T-helper 2 cell (primary cell): ENCODE results near the gene POLR1A.

Experiments
- DNase-seq, 5 experiments: peaks; one replicate each; pipeline versions ENCODE4 v3.0.0 to v3.0.0-alpha.2; 2012 to 2022

The POLR1A gene

GRCh38 chr2:86064006-86064405, 41.7 kb downstream of the POLR1A start:
- DNase-seq = no peak

DNA sequence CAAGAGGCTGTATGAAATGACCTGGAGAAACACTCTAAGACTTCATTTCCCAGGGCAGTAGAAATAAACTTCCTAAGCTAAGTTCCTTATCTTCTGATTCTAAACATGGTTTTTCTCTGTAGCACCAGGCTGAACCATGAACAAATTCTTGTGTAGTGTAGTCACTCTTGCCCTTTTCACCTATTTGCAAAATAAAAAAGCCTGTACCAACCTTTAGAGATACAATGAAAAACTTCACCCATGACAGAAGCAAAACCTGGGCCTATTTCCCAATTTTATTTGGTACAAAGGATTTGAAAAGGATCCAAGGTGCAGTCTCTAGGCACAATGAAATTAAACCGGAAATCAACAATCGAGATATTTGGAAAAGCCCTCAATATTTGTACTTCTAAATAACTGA, 43.6 kb downstream of the POLR1A start:
- no peak for DNase-seq

GRCh38 chr2:86056590-86057331, 48.9 kb downstream of the POLR1A start:
- no peak for DNase-seq

DNA sequence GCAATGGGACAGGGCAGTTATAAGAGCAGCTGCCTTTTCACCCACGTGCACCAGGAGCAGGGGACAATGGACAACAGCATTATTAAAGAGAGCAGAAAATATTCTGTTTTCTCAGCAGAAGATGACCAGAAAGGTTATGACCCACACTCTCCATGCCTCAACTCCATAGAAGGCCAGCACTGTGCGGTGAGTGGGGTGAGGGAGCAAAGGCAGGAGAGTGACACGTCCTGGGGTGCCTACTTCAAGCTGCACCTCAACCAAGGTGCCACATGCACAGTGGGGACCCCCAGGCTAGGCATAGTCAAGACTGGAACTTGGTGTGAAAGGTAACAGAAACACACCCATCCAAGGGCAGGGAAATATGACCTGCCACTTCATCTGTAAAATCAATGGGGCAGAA, 50.4 kb downstream of the POLR1A start:
- no peak for DNase-seq

DNA sequence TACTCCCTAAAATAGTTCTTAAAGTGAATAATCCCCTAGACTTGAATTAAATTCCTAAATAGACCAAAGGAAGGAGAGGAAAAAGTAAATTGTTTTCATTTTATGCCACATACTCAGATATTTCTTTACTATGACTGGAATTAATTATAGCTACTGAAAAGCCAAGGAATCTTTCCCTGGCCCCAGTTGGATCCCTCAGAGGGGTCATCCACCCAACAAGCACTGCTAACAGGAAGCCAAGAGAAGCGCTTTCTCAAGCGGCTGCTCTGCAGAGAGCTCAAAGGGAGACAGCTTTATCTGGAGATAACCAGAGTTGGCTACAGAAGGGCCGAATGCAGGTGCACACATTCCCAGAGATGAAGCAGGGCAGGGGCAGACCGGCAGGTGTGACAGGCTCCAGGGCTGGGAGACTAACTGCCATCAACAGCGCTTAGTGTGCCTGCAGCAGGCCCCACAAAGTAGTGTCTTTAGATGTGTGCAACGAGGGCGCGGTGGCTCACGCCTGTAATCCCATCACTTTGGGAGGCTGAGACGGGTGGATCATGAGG, 51.1 kb downstream of the POLR1A start:
- DNase-seq = no peak

GRCh38 chr2:86053166-86053565, 52.5 kb downstream of the POLR1A start:
- DNase-seq = no peak

- no peak for DNase-seq
Measured at GRCh38 chr2:86052676-86053075, 53.0 kb downstream of the POLR1A start.

DNA sequence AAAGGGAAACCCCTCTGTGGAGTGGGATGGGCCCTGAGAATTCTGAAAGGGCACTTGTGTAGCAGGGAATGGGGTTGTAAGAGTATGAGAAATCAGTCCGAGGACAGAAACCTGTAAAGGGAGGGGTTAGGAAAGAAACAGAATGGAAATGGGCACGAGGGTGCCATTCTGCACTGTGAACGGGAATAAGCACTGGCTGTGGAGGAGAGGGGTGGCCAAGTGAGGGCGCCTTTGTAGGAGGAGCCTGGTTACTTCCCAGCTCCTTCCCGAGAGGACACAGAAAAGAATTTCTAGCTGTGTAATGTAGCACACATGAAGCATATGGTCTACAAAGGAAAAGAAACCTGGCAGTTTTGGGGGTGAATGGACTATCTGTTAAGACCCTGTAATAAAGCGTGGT, 53.4 kb downstream of the POLR1A start:
- no peak for DNase-seq

DNA sequence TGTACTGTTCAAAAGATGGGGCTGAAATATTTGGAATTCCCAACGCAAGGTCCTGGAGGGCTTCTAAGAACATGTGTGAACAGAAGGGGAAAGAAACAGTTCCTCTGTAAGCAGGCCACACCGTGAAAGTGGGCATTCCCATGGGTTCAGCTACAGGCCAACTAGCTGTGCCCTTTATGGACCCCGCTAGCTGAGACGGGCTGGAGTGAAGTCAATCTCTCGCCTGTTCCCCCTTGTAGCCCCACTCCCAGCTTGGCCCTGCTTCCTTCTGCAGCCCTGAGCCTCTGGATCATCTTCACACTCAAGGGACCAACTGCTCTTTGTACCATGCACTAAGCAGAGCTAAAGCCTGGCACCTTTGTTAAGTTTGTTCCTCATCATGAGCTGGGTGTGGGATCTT, 55.4 kb downstream of the POLR1A start:
- DNase-seq = no peak

DNA sequence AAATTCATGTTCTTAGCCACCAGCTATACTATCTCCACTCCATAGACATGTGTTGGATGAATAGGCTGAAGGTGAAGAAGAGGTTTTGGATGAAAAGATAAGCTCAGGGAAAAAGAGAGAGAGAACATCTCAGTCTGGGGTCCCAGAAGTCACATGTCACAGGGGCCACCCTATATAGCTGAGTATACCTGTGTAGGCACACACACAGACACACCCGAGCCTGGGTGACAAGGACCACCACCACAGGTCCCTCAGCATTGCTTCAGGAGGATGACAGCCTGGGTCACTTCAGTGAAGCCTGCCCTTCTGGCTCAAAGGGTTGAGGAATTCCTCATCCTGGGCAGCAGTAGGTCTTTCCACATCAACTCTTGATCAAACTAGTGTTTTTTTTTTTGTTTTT, 56.2 kb downstream of the POLR1A start:
- no peak for DNase-seq

- no peak for DNase-seq
Measured at GRCh38 chr2:86048888-86049287, 56.8 kb downstream of the POLR1A start.

DNA sequence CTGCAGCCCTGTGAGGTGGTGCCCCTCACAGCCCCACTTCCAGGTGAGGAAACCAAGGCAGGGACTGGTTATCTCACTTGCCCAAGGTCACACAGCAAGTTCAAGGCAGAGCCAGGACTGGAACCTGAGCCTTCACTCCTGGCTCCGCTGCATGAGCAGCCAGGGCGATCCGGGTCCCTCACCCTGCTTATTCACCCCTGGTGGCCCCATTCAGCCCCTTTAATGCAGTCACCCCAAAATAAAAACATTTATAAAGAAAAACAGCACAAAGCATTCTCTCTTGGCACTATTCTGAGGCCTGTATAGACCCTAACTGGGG, 57.3 kb downstream of the POLR1A start:
- DNase-seq = no peak

- no peak for DNase-seq
Measured at GRCh38 chr2:86047575-86048382, 57.9 kb downstream of the POLR1A start.

DNA sequence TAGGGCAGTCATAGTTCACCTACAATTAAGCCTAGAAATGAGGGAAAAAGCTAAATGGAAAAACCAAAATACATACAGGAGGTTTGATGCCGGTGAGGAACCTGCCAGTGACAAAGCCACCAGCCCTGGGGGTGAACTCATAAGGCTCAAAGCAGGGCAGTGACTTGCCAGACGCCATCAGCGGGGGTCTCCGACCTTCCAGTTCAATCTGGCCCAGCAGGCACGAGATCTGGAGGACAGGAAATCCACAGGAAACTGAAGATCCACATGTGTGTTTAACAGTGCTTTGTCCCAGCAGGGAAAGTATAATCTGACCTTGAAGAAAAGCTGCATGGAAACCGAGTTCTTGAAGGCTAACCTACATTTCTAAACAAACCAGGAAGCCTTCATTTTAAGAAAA, 60.1 kb downstream of the POLR1A start:
- DNase-seq = no peak

DNA sequence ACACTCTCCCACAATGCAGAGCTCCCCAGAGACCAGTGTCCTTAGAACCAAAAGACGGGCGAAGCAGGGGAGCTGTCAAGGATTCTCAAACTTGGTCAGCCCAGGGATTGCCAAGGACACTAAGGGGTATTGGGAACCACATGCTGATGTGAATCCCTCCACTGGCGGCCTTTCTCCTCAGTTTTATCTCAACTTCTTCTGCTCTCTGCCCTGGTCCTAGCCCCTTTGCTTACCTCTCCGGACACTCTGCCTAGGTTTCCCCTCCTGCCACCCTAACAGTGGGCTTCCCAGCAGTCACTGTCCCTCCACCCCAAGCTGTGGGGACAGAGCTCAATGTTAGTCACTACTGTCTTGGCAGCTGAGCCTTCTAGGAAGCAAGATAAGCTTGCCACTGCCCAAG, 61.1 kb downstream of the POLR1A start:
- no peak for DNase-seq

DNA sequence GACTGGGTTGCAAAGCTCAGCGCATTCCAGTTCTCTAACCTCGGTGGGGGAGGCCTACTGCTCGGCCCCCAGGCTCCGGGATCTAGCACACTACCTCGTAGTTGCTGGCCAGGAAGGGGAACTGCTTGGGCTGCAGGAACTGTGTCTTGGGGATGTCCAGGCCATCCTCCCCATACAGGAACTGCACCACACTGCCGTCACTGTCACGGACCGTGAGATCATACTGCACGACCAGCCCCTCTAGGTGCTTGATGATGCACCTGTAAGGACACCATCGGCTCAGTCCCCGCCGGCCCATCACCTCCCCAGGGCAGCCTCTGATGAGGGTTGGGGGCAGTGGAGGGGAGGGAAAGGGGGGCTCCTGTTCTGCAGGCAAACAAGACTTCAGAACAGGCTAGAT, 61.6 kb downstream of the POLR1A start:
- DNase-seq = no peak

- no peak for DNase-seq
Measured at GRCh38 chr2:86042256-86043168, 63.2 kb downstream of the POLR1A start.

- DNase-seq = no peak
Measured at GRCh38 chr2:86039963-86040655, 65.6 kb downstream of the POLR1A start.

- DNase-seq = no peak
Measured at GRCh38 chr2:86039178-86039962, 66.3 kb downstream of the POLR1A start.

DNA sequence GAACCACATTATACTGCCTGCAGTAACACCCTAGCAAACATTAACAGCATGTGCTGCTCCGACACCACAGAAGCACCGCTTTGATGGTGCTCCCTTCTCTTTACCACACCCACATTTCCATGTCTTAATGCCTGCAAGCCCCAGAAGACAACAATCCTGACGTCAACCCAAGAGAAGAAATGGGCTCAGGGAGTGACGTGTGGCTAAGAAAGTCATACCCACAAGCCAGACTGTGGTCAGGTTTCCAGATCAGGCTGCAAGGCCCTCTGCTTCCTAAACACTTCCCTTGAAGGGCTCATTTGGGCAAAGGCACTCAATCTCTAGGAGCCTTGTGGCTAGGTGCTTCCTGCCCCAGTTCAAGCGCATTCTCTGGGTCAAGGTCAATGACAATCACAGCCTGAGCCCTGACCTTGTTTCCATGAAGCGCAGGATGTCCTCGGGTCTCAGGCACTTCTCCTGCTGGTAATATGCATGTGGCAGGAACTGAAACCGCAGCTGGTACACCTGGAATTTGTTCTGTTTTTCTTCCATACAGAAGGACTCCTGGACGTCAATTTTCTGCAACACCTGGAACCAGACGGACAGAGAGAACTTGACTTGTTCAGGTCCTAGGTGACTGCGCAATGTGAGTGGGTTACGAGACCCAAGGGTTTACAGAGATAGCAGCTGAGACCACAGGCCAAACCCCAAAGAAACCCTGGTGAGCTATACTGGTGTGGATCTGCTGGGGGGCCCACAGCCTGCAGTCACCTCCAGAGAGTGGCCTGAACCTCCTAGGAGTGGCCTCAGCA, 67.2 kb downstream of the POLR1A start:
- DNase-seq = peak in 4 of 5 experiments; percentile 40 to 98 (median 80)

DNA sequence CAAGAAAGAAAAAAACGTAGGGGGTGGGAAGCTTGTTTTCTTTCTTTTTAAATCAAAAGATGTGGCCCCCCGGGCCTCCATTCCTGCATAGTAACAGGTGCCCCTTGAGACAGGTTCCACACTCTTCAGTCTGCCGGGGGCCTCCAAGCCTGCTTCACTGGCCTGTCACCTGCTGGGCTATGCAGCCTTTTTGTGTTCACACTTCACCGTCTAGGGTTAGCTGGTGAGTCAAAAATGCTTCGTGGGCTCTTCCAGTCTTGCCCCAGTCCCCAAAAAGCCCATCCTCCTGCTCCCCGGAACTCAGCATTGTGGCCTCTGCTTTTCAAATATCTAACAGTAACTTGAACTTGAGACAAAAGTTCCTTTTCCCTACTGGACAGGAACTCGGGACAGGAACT, 67.9 kb downstream of the POLR1A start:
- peak in 1 of 5 experiments; percentile 57 for DNase-seq
